Activated naive CD4-positive, alpha-beta T cell treated with anti-CD3 and anti-CD28 coated beads, Interleukin-2, amount 50 U/mL, for 72 hours (primary cell): Measurements from ENCODE around the gene CEBPA. TPM values are rescaled to one million over a fixed set of nuclear protein-coding genes. Genes with fewer than 3 reads are reported as not detected.
A peak's percentile ranks its signal among the peaks of the same experiment; 100 is the strongest.

Experiments used
- ATAC-seq, 2 donors: fragments of 150-1000 bp; cut with Tn5 transposase; 2 replicates each; pipeline ENCODE4 v1.10.0; 2021; ENCODE audit warnings: mild to moderate bottlenecking in 2 of 2, moderate library complexity in 2 of 2
- DNase-seq, 2 donors: peaks; one replicate each; pipeline ENCODE4 v3.0.0; 2021 to 2022; ENCODE audit warnings: low spot score in 2 of 2
- H3K27ac Mint-ChIP-seq, 2 donors: one replicate each; pipeline ENCODE4 v1.8.0; 2022; ENCODE audit warnings: mild to moderate bottlenecking in 2 of 2, mixed read lengths in 2 of 2
- H3K36me3 Mint-ChIP-seq, 2 donors: one replicate each; pipeline ENCODE4 v1.8.0; 2022; ENCODE audit warnings: mixed read lengths in 2 of 2
- H3K9me3 Mint-ChIP-seq, 2 donors: one replicate each; pipeline ENCODE4 v1.8.0; 2022; ENCODE audit warnings: mixed read lengths in 2 of 2
- total RNA-seq, 2 donors: library from RNA; stranded (reverse); gene quantifications; one replicate each; pipeline ENCODE4 v1.2.3, GENCODE V29; 2022

Gene CEBPA
- total RNA-seq, 2 donors from 2014 or later, result 0.49 TPM; not detected in 1

GRCh38 chr19:33273881-33274662 is 28.3 kb downstream of the CEBPA start:
- peak; percentile 28 to 71 for ATAC-seq
- Mint-ChIP-seq H3K36me3 (no peaks in the 10 kb centered on the region), H3K9me3 (no peaks in the 10 kb centered on the region), H3K27ac (no peak overlapping the region)
- DNase-seq, result peak in 1 of 2 donors; percentile 33

GRCh38 chr19:33273065-33273736 is 29.1 kb downstream of the CEBPA start:
- DNase-seq, result no peak
- no peaks in the 10 kb centered on the region for H3K36me3 Mint-ChIP-seq
- ATAC-seq, result no peak
- H3K9me3 Mint-ChIP-seq, result no peaks in the 10 kb centered on the region
- no peak overlapping the region for H3K27ac Mint-ChIP-seq

DNA sequence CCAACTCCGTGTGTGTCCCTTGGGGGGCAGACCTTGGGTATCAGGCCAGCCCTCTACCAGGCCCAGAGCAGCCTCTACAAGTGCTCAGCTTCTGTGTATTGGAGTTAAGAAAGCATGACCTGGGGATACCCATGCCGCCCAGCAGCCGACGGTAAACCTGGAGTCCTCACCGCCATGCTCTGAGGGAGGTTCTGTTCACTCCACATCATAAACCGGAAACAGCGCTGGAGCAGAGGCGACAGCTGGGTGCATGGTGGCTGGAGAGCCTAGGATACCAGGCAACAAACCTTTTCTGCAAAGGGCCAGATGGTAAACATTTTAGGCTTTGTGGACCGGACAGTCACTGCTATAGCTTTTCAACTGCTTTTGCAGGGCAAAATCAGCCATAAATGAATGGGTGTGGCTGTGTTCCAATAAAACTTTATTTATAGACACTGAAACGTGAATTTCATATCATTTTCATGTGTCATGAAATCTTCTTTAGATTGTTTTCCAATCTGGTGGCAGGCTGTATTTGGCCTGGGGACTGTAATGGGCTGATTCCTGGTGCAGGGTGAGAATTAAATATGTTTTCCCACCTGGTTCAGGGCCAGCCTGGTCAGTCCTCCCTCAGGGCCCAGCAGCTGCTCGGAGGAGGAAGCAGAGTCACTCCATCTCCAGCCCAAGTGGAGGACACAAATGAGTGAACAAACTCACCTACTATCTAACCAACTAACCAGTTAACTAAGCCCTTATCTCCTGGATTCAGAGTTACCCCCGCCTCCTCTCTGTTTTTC is 30.9 kb downstream of the CEBPA start:
- no peaks in the 10 kb centered on the region for H3K9me3 Mint-ChIP-seq
- DNase-seq (no peak), ATAC-seq (no peak)
- H3K27ac Mint-ChIP-seq, result peak overlapping the region in 1 of 2 donors; percentile 56
- no peaks in the 10 kb centered on the region for H3K36me3 Mint-ChIP-seq

GRCh38 chr19:33270769-33271168 is 31.6 kb downstream of the CEBPA start:
- DNase-seq (no peak), ATAC-seq (no peak)
- H3K36me3 Mint-ChIP-seq, result no peaks in the 10 kb centered on the region
- no peak overlapping the region for H3K27ac Mint-ChIP-seq
- H3K9me3 Mint-ChIP-seq, result no peaks in the 10 kb centered on the region

GRCh38 chr19:33269016-33269415 is 33.3 kb downstream of the CEBPA start:
- Mint-ChIP-seq H3K36me3 (no peaks in the 10 kb centered on the region), H3K27ac (no peak overlapping the region), H3K9me3 (no peaks in the 10 kb centered on the region)
- DNase-seq, result no peak
- no peak for ATAC-seq

- Mint-ChIP-seq H3K36me3 (no peaks in the 10 kb centered on the region), H3K9me3 (no peaks in the 10 kb centered on the region)
These were observed 34.0 kb downstream of the CEBPA start for GRCh38 chr19:33268162-33268991.

GRCh38 chr19:33267706-33268105 is 34.6 kb downstream of the CEBPA start:
- H3K27ac Mint-ChIP-seq, result no peak overlapping the region
- H3K36me3 Mint-ChIP-seq, result no peaks in the 10 kb centered on the region
- DNase-seq (no peak), ATAC-seq (no peak)
- H3K9me3 Mint-ChIP-seq, result no peaks in the 10 kb centered on the region

More at GRCh38 chr19:33268162-33268991, 34.0 kb downstream of the CEBPA start:
- no peak overlapping the region for H3K27ac Mint-ChIP-seq
- no peak for ATAC-seq
- no peak for DNase-seq

GRCh38 chr19:33266974-33267484 is 35.3 kb downstream of the CEBPA start:
- H3K27ac Mint-ChIP-seq, result no peak overlapping the region

GRCh38 chr19:33264881-33265445 is 37.4 kb downstream of the CEBPA start:
- Mint-ChIP-seq H3K36me3 (no peaks in the 10 kb centered on the region), H3K9me3 (no peaks in the 10 kb centered on the region), H3K27ac (peak overlapping the region in 1 of 2 donors; percentile 3)
- ATAC-seq (no peak), DNase-seq (no peak)

More at GRCh38 chr19:33266974-33267484, 35.3 kb downstream of the CEBPA start:
- H3K9me3 Mint-ChIP-seq, result no peaks in the 10 kb centered on the region
- H3K36me3 Mint-ChIP-seq, result no peaks in the 10 kb centered on the region
- no peak for DNase-seq
- ATAC-seq, result no peak

- no peak for DNase-seq
- Mint-ChIP-seq H3K9me3 (no peaks in the 10 kb centered on the region), H3K36me3 (peaks cover 0 to 6% of the 10 kb centered on the region in 2 donors), H3K27ac (no peak overlapping the region)
- ATAC-seq, result no peak
These were observed 38.9 kb downstream of the CEBPA start for GRCh38 chr19:33263325-33264023.

DNA sequence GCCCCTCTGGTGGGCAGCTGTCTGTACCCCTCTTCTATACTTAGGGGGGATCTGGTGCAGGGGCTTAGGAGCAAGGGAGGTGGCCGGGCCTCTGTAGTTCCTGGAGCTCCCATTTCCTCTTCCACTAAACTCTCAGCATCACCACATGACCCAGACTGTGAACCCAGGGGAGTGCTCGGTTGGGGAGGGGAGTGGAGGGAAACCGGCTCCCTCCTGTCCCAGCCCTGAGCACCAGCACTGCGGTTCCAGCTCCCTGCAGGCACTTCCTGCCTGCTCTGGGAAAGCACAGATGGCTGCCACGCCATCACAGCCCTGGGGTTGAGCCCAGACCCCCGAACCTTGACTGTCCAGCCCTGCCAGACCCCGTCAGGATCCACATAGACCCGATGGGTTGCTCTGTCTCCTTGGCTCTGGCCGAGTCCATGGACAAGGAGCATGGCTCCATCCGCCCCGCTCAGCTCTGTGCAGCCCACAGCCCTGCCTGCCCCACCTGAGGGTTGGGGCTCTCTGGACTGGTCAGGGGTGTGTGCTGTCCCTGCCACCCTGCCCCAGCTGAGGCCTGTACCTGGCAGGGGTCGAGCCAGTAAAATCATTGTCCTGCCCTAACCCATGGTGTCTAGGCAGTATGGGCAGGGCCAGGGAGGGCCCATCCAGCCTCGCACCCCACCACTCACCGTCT is 40.7 kb downstream of the CEBPA start:
- DNase-seq, result no peak
- H3K27ac Mint-ChIP-seq, result no peak overlapping the region
- H3K9me3 Mint-ChIP-seq, result no peaks in the 10 kb centered on the region
- peaks cover 0 to 6% of the 10 kb centered on the region in 2 donors for H3K36me3 Mint-ChIP-seq
- no peak for ATAC-seq

DNA sequence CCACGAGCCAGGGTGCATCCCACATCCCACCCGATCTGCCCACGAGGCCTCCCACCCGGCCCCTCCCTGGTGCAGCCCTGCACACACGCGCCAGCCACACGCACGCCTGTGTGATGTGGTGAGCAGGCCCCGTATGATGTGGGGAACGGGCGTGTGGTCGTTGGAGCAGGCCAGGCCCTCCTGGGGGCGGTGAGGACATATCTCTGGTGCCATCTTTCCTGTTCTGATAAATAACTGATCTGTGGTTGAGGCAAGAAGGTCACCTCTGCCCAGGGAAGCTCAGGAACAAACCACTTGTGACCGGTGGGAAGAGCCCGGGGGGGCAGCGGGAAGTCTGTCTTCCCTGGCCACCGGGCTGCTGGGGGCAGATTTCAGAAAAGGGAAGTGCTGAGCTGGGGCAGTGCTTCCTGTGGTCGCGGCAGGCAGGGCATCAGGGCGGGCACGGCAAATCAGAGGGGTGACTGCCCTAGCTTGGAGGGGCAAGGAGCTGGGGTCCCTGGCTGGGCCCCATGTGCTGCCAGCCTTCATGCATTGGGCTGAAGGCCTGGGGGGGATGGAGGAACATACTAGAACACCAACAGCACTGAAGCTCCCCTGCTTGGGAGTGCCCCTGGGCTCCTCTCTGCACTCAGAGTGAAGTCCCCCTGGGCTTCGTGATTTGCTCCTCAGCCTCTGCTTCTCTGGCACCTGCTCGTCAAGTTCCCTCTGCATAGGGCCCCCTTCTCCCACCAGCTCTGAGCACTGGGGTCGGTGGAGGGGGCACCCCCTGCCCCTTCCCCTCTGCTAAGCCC is 41.5 kb downstream of the CEBPA start:
- no peak for DNase-seq
- Mint-ChIP-seq H3K36me3 (peaks cover 0 to 6% of the 10 kb centered on the region in 2 donors), H3K9me3 (no peaks in the 10 kb centered on the region), H3K27ac (no peak overlapping the region)
- ATAC-seq, result peak in 1 of 2 donors; percentile 44

- Mint-ChIP-seq H3K9me3 (no peaks in the 10 kb centered on the region), H3K36me3 (peaks cover 0 to 6% of the 10 kb centered on the region in 2 donors), H3K27ac (no peak overlapping the region)
- DNase-seq, result no peak
- no peak for ATAC-seq
These were observed 42.8 kb downstream of the CEBPA start for GRCh38 chr19:33259539-33259938.

GRCh38 chr19:33257828-33258227 is 44.5 kb downstream of the CEBPA start:
- Mint-ChIP-seq H3K27ac (no peak overlapping the region), H3K9me3 (no peaks in the 10 kb centered on the region), H3K36me3 (peaks cover 0 to 6% of the 10 kb centered on the region in 2 donors)
- no peak for DNase-seq
- ATAC-seq, result no peak
